Gastroesophageal sphincter (tissue), 4 donors: ENCODE measurements around the gene PDZD2. TPM values are rescaled to one million over a fixed set of nuclear protein-coding genes. Genes with fewer than 3 reads are reported as not detected.
A peak's percentile ranks its signal among the peaks of the same experiment; 100 is the strongest.

Source experiments
- ATAC-seq: fragments of 150-250 bp; one replicate; pipeline ENCODE4 v1.9.1; 2016; ENCODE audit warnings: mild to moderate bottlenecking, moderate library complexity
- H3K27ac ChIP-seq, 4 donors: fragments of 200-600 bp; sonication (generic) in 3 of 4; 1 replicate in 3 of 4; 2 replicates in 1 of 4; pipeline ENCODE4 v1.5.1; 2016 to 2019
- H3K27me3 ChIP-seq: fragments of 200-600 bp; sonication (generic); one replicate; pipeline ENCODE4 v1.5.1; 2019
- H3K36me3 ChIP-seq, 2 donors: fragments of 200-600 bp; sonication (generic); one replicate each; pipeline ENCODE4 v1.5.1; 2019; ENCODE audit warnings: control low read depth in 1 of 2
- H3K4me1 ChIP-seq, 3 donors: fragments of 200-600 bp; sonication (generic); 1 replicate in 2 of 3; 2 replicates in 1 of 3; pipeline ENCODE4 v1.5.1; 2016 to 2019; ENCODE audit warnings: control low read depth in 2 of 3
- H3K4me3 ChIP-seq, 2 donors: fragments of 200-600 bp; sonication (generic); one replicate each; pipeline ENCODE4 v1.5.1; 2019; ENCODE audit warnings: mild to moderate bottlenecking in 1 of 2, moderate library complexity in 1 of 2
- H3K9me3 ChIP-seq, 3 donors: fragments of 200-600 bp; sonication (generic); one replicate each; pipeline ENCODE4 v1.5.1; 2017 to 2019; ENCODE audit warnings: control low read depth in 2 of 3
- CTCF ChIP-seq, 4 experiments: fragments of 200-600 bp in 2 of 4; fragments of 450-650 bp in 2 of 4; sonication (generic) in 1 of 4; IDR thresholded peaks; one replicate each; pipeline ENCODE4 v1.5.1; 2017 to 2019; ENCODE audit warnings: antibody characterized with exemption in 4 of 4, mild to moderate bottlenecking in 2 of 4, moderate library complexity in 2 of 4
- EP300 ChIP-seq: sonication (generic); formaldehyde crosslinking; IDR thresholded peaks from one replicate; pipeline ENCODE4 v1.6.1; 2017; ENCODE audit warnings: antibody characterized with exemption, mild to moderate bottlenecking
- POLR2A ChIP-seq, 2 donors: fragments of 450-650 bp; IDR thresholded peaks; one replicate each; pipeline ENCODE4 v1.6.1; 2017; ENCODE audit warnings: antibody characterized with exemption in 2 of 2, mild to moderate bottlenecking in 2 of 2, moderate library complexity in 1 of 2
- POLR2AphosphoS5 ChIP-seq: sonication (generic); formaldehyde crosslinking; IDR thresholded peaks from one replicate; pipeline ENCODE4 v1.6.1; 2017; ENCODE audit warnings: antibody characterized with exemption
- WGBS, 2 donors: methylation state at CpG; one replicate each; pipeline ENCODE4 v1.1.5; 2018; ENCODE audit warnings: low coverage in 1 of 2; 5-methylcytosine and 5-hydroxymethylcytosine counted together
- total RNA-seq, 4 donors: library from RNA; depleted of rRNA; stranded (reverse); fragments of >200 nt; gene quantifications; one replicate each; pipeline ENCODE4 v1.1.0, GENCODE V29; 2016

The PDZD2 gene
- total RNA-seq, 4 donors from 2014 or later: 8.6 to 19.4 (median 14.0) TPM

GRCh38 chr5:32018476-32019436, 379.8 kb downstream of the PDZD2 start:
- Histone ChIP-seq H3K27ac (peak overlapping the region in 3 of 4 donors; percentile 7 to 66 (median 58)), H3K36me3 (no peaks in the 10 kb centered on the region), H3K9me3 (no peaks in the 10 kb centered on the region), H3K4me1 (peaks cover 0 to 26% (median 8%) of the 10 kb centered on the region in 3 donors), H3K27me3 (no peaks in the 10 kb centered on the region), H3K4me3 (no peak overlapping the region)
- peak; percentile 15 for ATAC-seq
- WGBS, 2 donors: 50 to 68% methylated on average over 4 of the region's 14 CpGs
- TF ChIP-seq EP300 (no peak), POLR2AphosphoS5 (no peak), POLR2A (IDR thresholded peaks at IDR 0.05) (no peak), CTCF (IDR thresholded peaks at IDR 0.05) (no peak)

GRCh38 chr5:32020271-32020670, 381.3 kb downstream of the PDZD2 start:
- no peak overlapping the region for H3K27ac ChIP-seq
- H3K9me3 ChIP-seq: no peaks in the 10 kb centered on the region
- H3K36me3 ChIP-seq: no peaks in the 10 kb centered on the region
- no peak overlapping the region for H3K4me3 ChIP-seq
- no peaks in the 10 kb centered on the region for H3K27me3 ChIP-seq
- TF ChIP-seq POLR2A (IDR thresholded peaks at IDR 0.05) (no peak), POLR2AphosphoS5 (no peak), EP300 (no peak), CTCF (IDR thresholded peaks at IDR 0.05) (no peak)
- WGBS, 2 donors: 80 to 89% methylated on average over 2 to 4 of the region's 4 CpGs
- no peak for ATAC-seq
- H3K4me1 ChIP-seq: peaks cover 0 to 26% (median 8%) of the 10 kb centered on the region in 3 donors

GRCh38 chr5:32020946-32021345, 382.0 kb downstream of the PDZD2 start:
- TF ChIP-seq POLR2AphosphoS5 (no peak), EP300 (no peak), POLR2A (IDR thresholded peaks at IDR 0.05) (no peak), CTCF (IDR thresholded peaks at IDR 0.05) (no peak)
- WGBS, 2 donors: 88% methylated on average over 5 to 7 of the region's 7 CpGs

GRCh38 chr5:32021771-32022170, 382.8 kb downstream of the PDZD2 start:
- Histone ChIP-seq H3K27ac (no peak overlapping the region), H3K9me3 (no peaks in the 10 kb centered on the region), H3K4me1 (peaks cover 0 to 26% (median 8%) of the 10 kb centered on the region in 3 donors), H3K27me3 (no peaks in the 10 kb centered on the region), H3K4me3 (no peak overlapping the region), H3K36me3 (no peaks in the 10 kb centered on the region)
- no peak for TF ChIP-seq POLR2AphosphoS5
- no peak for TF ChIP-seq CTCF (IDR thresholded peaks at IDR 0.05)
- no peak for TF ChIP-seq EP300
- TF ChIP-seq POLR2A (IDR thresholded peaks at IDR 0.05): no peak
- 60 to 87% methylated on average over 1 to 3 of the region's 3 CpGs for WGBS, 2 donors
- no peak for ATAC-seq

More at GRCh38 chr5:32020946-32021345, 382.0 kb downstream of the PDZD2 start:
- Histone ChIP-seq H3K36me3 (no peaks in the 10 kb centered on the region), H3K4me1 (peaks cover 0 to 26% (median 8%) of the 10 kb centered on the region in 3 donors), H3K27ac (peak overlapping the region in 1 of 4 donors; percentile 1), H3K9me3 (no peaks in the 10 kb centered on the region), H3K27me3 (no peaks in the 10 kb centered on the region), H3K4me3 (no peak overlapping the region)
- no peak for ATAC-seq
